Heart left ventricle (tissue), 16 donors: Measurements from ENCODE around the gene CCHCR1. TPM values are rescaled to one million over a fixed set of nuclear protein-coding genes. Genes with fewer than 3 reads are reported as not detected.

Experiments
- ATAC-seq, 4 donors: fragments of 200-7000 bp; cut with Tn5 transposase; one replicate each; pipeline ENCODE4 v1.9.1; 2020 to 2022; ENCODE audit warnings: moderate library complexity in 4 of 4, mild to moderate bottlenecking in 3 of 4, moderate number of reproducible peaks in 1 of 4
- DNase-seq, 5 donors: peaks; one replicate each; pipeline ENCODE4 v3.0.0-alpha.2; 2020
- H3K27ac ChIP-seq, 12 donors: fragments of 200-600 bp; sonication (generic) in 4 of 12; one replicate each; pipeline versions ENCODE4 v1.5.0 to v1.8.0; 2016 to 2022; ENCODE audit warnings: mild to moderate bottlenecking in 2 of 12
- H3K27me3 ChIP-seq, 9 donors: fragments of 200-600 bp; sonication (generic) in 2 of 9; one replicate each; pipeline versions ENCODE4 v1.5.1 to v1.8.0; 2016 to 2022; ENCODE audit warnings: mild to moderate bottlenecking in 3 of 9
- H3K36me3 ChIP-seq, 9 donors: fragments of 200-600 bp; sonication (generic) in 2 of 9; one replicate each; pipeline versions ENCODE4 v1.5.0 to v1.8.0; 2018 to 2022; ENCODE audit warnings: mild to moderate bottlenecking in 2 of 9
- H3K4me1 ChIP-seq, 12 donors: fragments of 200-600 bp; sonication (generic) in 4 of 12; one replicate each; pipeline versions ENCODE4 v1.5.0 to v1.8.0; 2016 to 2022; ENCODE audit warnings: mild to moderate bottlenecking in 3 of 12
- H3K4me3 ChIP-seq, 12 donors: fragments of 200-600 bp; sonication (generic) in 4 of 12; one replicate each; pipeline versions ENCODE4 v1.5.0 to v1.8.0; 2017 to 2022; ENCODE audit warnings: mild to moderate bottlenecking in 9 of 12, moderate library complexity in 4 of 12
- H3K9me3 ChIP-seq, 12 donors: fragments of 200-600 bp; sonication (generic) in 4 of 12; one replicate each; pipeline versions ENCODE4 v1.5.0 to v1.8.0; 2016 to 2022; ENCODE audit warnings: mild to moderate bottlenecking in 1 of 12
- CTCF ChIP-seq, 12 donors: fragments of 200-600 bp; sonication (generic) in 4 of 12; IDR thresholded peaks; one replicate each; pipeline versions ENCODE4 v1.5.0 to v1.8.0; 2018 to 2022; ENCODE audit warnings: antibody characterized with exemption in 12 of 12, mild to moderate bottlenecking in 5 of 12
- POLR2A ChIP-seq, 2 donors: fragments of 450-650 bp; IDR thresholded peaks; one replicate each; pipeline ENCODE4 v1.6.1; 2017; ENCODE audit warnings: antibody characterized with exemption in 2 of 2, mild to moderate bottlenecking in 2 of 2, moderate library complexity in 2 of 2
- WGBS, 4 donors: extraction: QIAGEN DNeasy Blood & Tissue Kit in 2 of 4; methylation state at CpG; one replicate each; pipeline versions ENCODE4 v1.1.5 to v1.1.7; 2013 to 2018; 5-methylcytosine and 5-hydroxymethylcytosine counted together
- intact Hi-C, 10 donors: fragments of 100-400 bp; cut with DNase I; formaldehyde crosslinking; loops; one replicate each; pipeline versions ENCODE4 v1.11.1 to v1.14.2; 2022
- polyA plus RNA-seq, 2 donors: library from polyadenylated mRNA; stranded (reverse); fragments of 200-250 nt; gene quantifications; one replicate each; pipeline ENCODE4 v1.2.3, GENCODE V29; 2013
- total RNA-seq, 9 donors: library from RNA; depleted of rRNA in 2 of 9; stranded (reverse); fragments of >200 nt in 2 of 9; fragmentation: NEBNext Ultra II Directional in 3 of 9; extraction: Animal tissue kit (Norgen Biotek cat#: 25700) in 3 of 9; gene quantifications; one replicate each; pipeline versions ENCODE4 v1.1.0 to v1.2.4, GENCODE V29; 2016 to 2023
- donor health status: ischemic (EF 13 %, LVEDD 7.1; RV severe dilation, severe dysfunction).
- donor health status: healthy with polysubstance abuse.
- donor health status: DM: no; HTN: yes; CAD: no.
- donor health status: DM: no; HTN: no; CAD: no.
- donor health status: ischemic (EF 25% LVEDD 6.9; RV normal size, moderate dysfunction).
- donor health status: ischemic (EF 25% LVEDD 5.7; RV mildly dilated, moderate dysfunction).
- donor health status: healthy.
- donor health status: DM: yes; HTN: yes; CAD: no.
- donor health status: ischemic (EF 35%, LVEDD 5.7; RV mildly dilated, moderate dysfunction).
- donor health status: nonischemic (EF 11% LVEDD 7.7; RV severe dilation, severe dysfunction).
- donor health status: DM: yes; HTN: yes; CAD: no.
- donor health status: PGD.
- donor health status: ischemic (EF 29% LVEDD 5.4; RV normal size, mild dysfunction).
- donor health status: nonischemic (EF 23%, LVEDD 6.1; RV moderate dilation, normal function).

CCHCR1 gene
- total and polyA plus RNA-seq, 11 donors: 6.0 to 16.4 (median 10.4) TPM

DNA sequence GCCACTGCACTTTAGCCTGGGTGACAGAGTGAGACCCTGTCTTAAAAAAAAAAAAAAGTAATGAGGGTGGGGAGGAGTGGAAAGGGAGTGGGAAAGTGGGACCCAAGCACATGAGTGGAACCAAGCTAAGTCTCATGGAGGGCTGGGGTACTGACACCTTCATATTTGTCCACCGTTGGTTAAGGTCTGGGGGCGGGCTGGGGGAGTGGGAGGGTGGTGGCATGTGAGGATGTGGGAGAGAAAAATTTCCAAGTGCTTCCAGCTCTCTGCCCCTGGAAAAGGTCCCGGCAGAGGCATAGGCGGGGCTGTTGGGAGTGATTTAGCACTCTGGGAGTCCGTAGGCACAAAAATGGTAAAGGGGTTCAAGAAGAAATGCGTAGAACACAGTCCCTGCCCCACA lies 24.8 kb downstream of the CCHCR1 start:
- 69 to 80% (median 74%) methylated on average over 6 of the region's 6 CpGs for WGBS, 4 donors
- no peak for ATAC-seq
- TF ChIP-seq CTCF (IDR thresholded peaks at IDR 0.05): no peak
- no peak for TF ChIP-seq POLR2A (IDR thresholded peaks at IDR 0.05)

GRCh38 chr6:31131595-31131994 lies 26.0 kb downstream of the CCHCR1 start:
- no peaks in the 10 kb centered on the region for H3K27me3 ChIP-seq
- H3K4me3 ChIP-seq: no peak overlapping the region
- ATAC-seq (no peak), DNase-seq (no peak)
- H3K9me3 ChIP-seq: no peaks in the 10 kb centered on the region
- no peak overlapping the region for H3K27ac ChIP-seq
- H3K4me1 ChIP-seq: peaks cover 0 to 17% (median 5%) of the 10 kb centered on the region in 12 donors
- no peak for TF ChIP-seq POLR2A (IDR thresholded peaks at IDR 0.05)
- TF ChIP-seq CTCF (IDR thresholded peaks at IDR 0.05): no peak
- H3K36me3 ChIP-seq: no peaks in the 10 kb centered on the region
- 77 to 92% (median 87%) methylated on average over 3 of the region's 3 CpGs for WGBS, 4 donors
- intact Hi-C loops: loop anchor here in 1 of 10 donors (10.0 kb wide), 1 partner anchor 143 kb away; the partner anchor contains the start of gene HLA-C

More for the DNA sequence above, 24.8 kb downstream of the CCHCR1 start:
- Histone ChIP-seq H3K9me3 (no peaks in the 10 kb centered on the region), H3K27me3 (no peaks in the 10 kb centered on the region), H3K27ac (no peak overlapping the region), H3K4me3 (no peak overlapping the region), H3K4me1 (peaks cover 0 to 9% (median 3%) of the 10 kb centered on the region in 12 donors), H3K36me3 (no peaks in the 10 kb centered on the region)
- intact Hi-C loops: loop anchor here in 1 of 10 donors (10.0 kb wide), 1 partner anchor 142 kb away; the partner anchor contains the start of gene HLA-C
- no peak for DNase-seq

DNA sequence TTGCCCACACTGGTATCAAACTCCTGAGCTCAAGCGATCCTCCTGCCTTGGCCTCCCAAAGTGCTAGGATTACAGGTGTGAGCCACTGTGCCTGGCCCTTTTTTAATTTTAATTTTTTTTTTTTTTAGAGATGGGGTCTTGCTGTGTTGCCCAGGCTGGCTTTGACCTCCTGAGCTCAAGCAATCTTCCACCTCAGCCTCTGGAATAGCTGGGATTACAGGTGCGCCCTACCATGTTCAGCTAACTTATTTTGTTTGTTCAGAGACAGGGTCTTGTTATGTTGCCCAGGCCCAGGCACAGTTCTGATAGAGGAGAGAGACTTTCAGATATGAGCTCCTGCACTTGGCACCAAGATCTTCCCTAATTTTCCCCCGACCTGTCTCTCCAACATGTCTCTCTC lies 26.9 kb downstream of the CCHCR1 start:
- 92 to 98% (median 96%) methylated on average over 3 of the region's 3 CpGs for WGBS, 4 donors
- H3K4me3 ChIP-seq: no peak overlapping the region
- ATAC-seq (no peak), DNase-seq (no peak)
- peaks cover 0 to 26% (median 13%) of the 10 kb centered on the region in 12 donors for H3K4me1 ChIP-seq
- TF ChIP-seq POLR2A (IDR thresholded peaks at IDR 0.05) (no peak), CTCF (IDR thresholded peaks at IDR 0.05) (no peak)
- H3K9me3 ChIP-seq: no peaks in the 10 kb centered on the region
- H3K27me3 ChIP-seq: no peaks in the 10 kb centered on the region
- H3K27ac ChIP-seq: no peak overlapping the region
- intact Hi-C loops: loop anchor here in 1 of 10 donors (10.0 kb wide), 1 partner anchor 144 kb away; the partner anchor contains the start of gene HLA-C
- H3K36me3 ChIP-seq: no peaks in the 10 kb centered on the region

GRCh38 chr6:31129130-31129529 lies 28.5 kb downstream of the CCHCR1 start:
- Histone ChIP-seq H3K27me3 (no peaks in the 10 kb centered on the region), H3K9me3 (no peaks in the 10 kb centered on the region), H3K36me3 (no peaks in the 10 kb centered on the region), H3K4me3 (no peak overlapping the region), H3K4me1 (peaks cover 4 to 41% (median 22%) of the 10 kb centered on the region in 12 donors), H3K27ac (no peak overlapping the region)
- intact Hi-C loops: loop anchor here in 1 of 10 donors (5.0 kb wide), 1 partner anchor 42 kb away; no protein-coding TSS in a partner anchor
- ATAC-seq (no peak), DNase-seq (no peak)
- TF ChIP-seq POLR2A (IDR thresholded peaks at IDR 0.05) (no peak), CTCF (IDR thresholded peaks at IDR 0.05) (no peak)
- WGBS, 4 donors: 58 to 70% (median 60%) methylated on average over 4 of the region's 4 CpGs
